WTC11 (cell line): ENCODE data around the gene MBP. TPM values are rescaled to one million over a fixed set of nuclear protein-coding genes. Genes with fewer than 3 reads are reported as not detected.

Source experiments
- ATAC-seq: fragments of 200-7000 bp; cut with Tn5 transposase; 2 replicates; pipeline ENCODE4 v1.10.0; 2021; ENCODE audit warnings: mild to moderate bottlenecking, moderate library complexity
- CTCF ChIA-PET: fragments of 300-600 bp; sonication (Branson Sonifier 250); formaldehyde crosslinking; loops from one replicate; lab custom pipeline; 2021; ENCODE audit warnings: antibody characterized with exemption; lab: Charles Lee
- POLR2A ChIA-PET: fragments of 350-600 bp; sonication (Branson Sonifier 250); formaldehyde crosslinking; loops from one replicate; lab custom pipeline; 2021; ENCODE audit warnings: antibody characterized with exemption; lab: Charles Lee
- DNase-seq: peaks from one replicate; pipeline ENCODE4 v3.0.0; 2021; ENCODE audit warnings: low spot score
- H3K27ac Mint-ChIP-seq: 2 replicates; pipeline ENCODE4 v1.8.0; 2021; ENCODE audit warnings: mixed read lengths
- H3K27me3 Mint-ChIP-seq: 2 replicates; pipeline ENCODE4 v1.8.0; 2021; ENCODE audit warnings: low read depth, mild to moderate bottlenecking, moderate library complexity, mixed read lengths
- H3K36me3 Mint-ChIP-seq: 2 replicates; pipeline ENCODE4 v1.8.0; 2021; ENCODE audit warnings: mixed read lengths
- H3K4me1 Mint-ChIP-seq: 2 replicates; pipeline ENCODE4 v1.8.0; 2022; ENCODE audit warnings: mixed read lengths
- H3K4me3 Mint-ChIP-seq: 2 replicates; pipeline ENCODE4 v1.8.0; 2021; ENCODE audit warnings: mild to moderate bottlenecking, moderate library complexity, mixed read lengths
- H3K9me3 Mint-ChIP-seq: 2 replicates; pipeline ENCODE4 v1.8.0; 2021; ENCODE audit warnings: mixed read lengths
- AFF4 ChIP-seq: sonication (generic); formaldehyde crosslinking; IDR thresholded peaks from 2 replicates; pipeline ENCODE4 v1.8.1; 2023; ENCODE audit warnings: mild to moderate bottlenecking, missing genetic modification reagents, borderline replicate concordance
- ATF1 ChIP-seq: sonication (generic); formaldehyde crosslinking; IDR thresholded peaks from 2 replicates; pipeline ENCODE4 v1.8.1; 2023; ENCODE audit warnings: mild to moderate bottlenecking, moderate library complexity, missing genetic modification reagents
- CBFB ChIP-seq: sonication (generic); formaldehyde crosslinking; IDR thresholded peaks from 2 replicates; pipeline ENCODE4 v1.8.1; 2022; ENCODE audit warnings: mild to moderate bottlenecking, low read depth, missing genetic modification reagents
- ELF4 ChIP-seq: sonication (generic); formaldehyde crosslinking; IDR thresholded peaks from 2 replicates; pipeline ENCODE4 v1.8.1; 2022; ENCODE audit warnings: low read depth, mild to moderate bottlenecking, moderate library complexity, missing genetic modification reagents
- ETV6 ChIP-seq: sonication (generic); formaldehyde crosslinking; IDR thresholded peaks from 2 replicates; pipeline ENCODE4 v1.8.1; 2022; ENCODE audit warnings: mild to moderate bottlenecking, missing genetic modification reagents
- FOXK1 ChIP-seq: sonication (generic); formaldehyde crosslinking; IDR thresholded peaks from 2 replicates; pipeline ENCODE4 v1.8.0; 2022; ENCODE audit warnings: mild to moderate bottlenecking, moderate library complexity, missing genetic modification reagents
- FOXP1 ChIP-seq: sonication (generic); formaldehyde crosslinking; IDR thresholded peaks from 2 replicates; pipeline ENCODE4 v1.8.0; 2022; ENCODE audit warnings: missing genetic modification reagents, mild to moderate bottlenecking, moderate library complexity, borderline replicate concordance
- GABPB1 ChIP-seq: sonication (generic); formaldehyde crosslinking; IDR thresholded peaks from 2 replicates; pipeline ENCODE4 v1.8.1; 2023; ENCODE audit warnings: mild to moderate bottlenecking, missing genetic modification reagents
- JUN ChIP-seq: sonication (generic); formaldehyde crosslinking; IDR thresholded peaks from 2 replicates; pipeline ENCODE4 v1.8.0; 2023; ENCODE audit warnings: mild to moderate bottlenecking, missing genetic modification reagents
- MYBL2 ChIP-seq: sonication (generic); formaldehyde crosslinking; IDR thresholded peaks from 2 replicates; pipeline ENCODE4 v1.8.1; 2023; ENCODE audit warnings: mild to moderate bottlenecking, moderate library complexity, missing genetic modification reagents
- NFATC4 ChIP-seq: fragments of 250-450 bp; sonication (Bioruptor Pico); IDR thresholded peaks from 2 replicates; pipeline ENCODE4 v1.9.0; 2021; ENCODE audit warnings: mild to moderate bottlenecking
- NFE2L1 ChIP-seq: sonication (generic); formaldehyde crosslinking; IDR thresholded peaks from 2 replicates; pipeline ENCODE4 v1.8.1; 2023; ENCODE audit warnings: missing genetic modification reagents
- SMAD3 ChIP-seq: sonication (generic); formaldehyde crosslinking; IDR thresholded peaks from 2 replicates; pipeline ENCODE4 v1.8.0; 2022; ENCODE audit warnings: missing genetic modification reagents, mild to moderate bottlenecking, borderline replicate concordance
- USF1 ChIP-seq: sonication (generic); formaldehyde crosslinking; IDR thresholded peaks from 2 replicates; pipeline ENCODE4 v1.8.0; 2022; ENCODE audit warnings: mild to moderate bottlenecking, missing genetic modification reagents
- USF2 ChIP-seq: sonication (generic); formaldehyde crosslinking; IDR thresholded peaks from 2 replicates; pipeline ENCODE4 v1.8.1; 2023; ENCODE audit warnings: mild to moderate bottlenecking, missing genetic modification reagents, moderate library complexity
- ZNF232 ChIP-seq: sonication (generic); formaldehyde crosslinking; IDR thresholded peaks from 2 replicates; pipeline ENCODE4 v1.8.0; 2022; ENCODE audit warnings: mild to moderate bottlenecking, missing genetic modification reagents
- ZNF423 ChIP-seq: fragments of 250-450 bp; sonication (Bioruptor Pico); IDR thresholded peaks from 2 replicates; pipeline ENCODE4 v2.1.2; 2022; ENCODE audit warnings: mild to moderate bottlenecking, moderate library complexity
- ZNF532 ChIP-seq: fragments of 250-450 bp; sonication (Bioruptor Pico); IDR thresholded peaks from 2 replicates; pipeline ENCODE4 v1.9.0; 2021; ENCODE audit warnings: mild to moderate bottlenecking, borderline replicate concordance
- ZNF671 ChIP-seq: fragments of 250-450 bp; sonication (Bioruptor Pico); IDR thresholded peaks from 2 replicates; pipeline ENCODE4 v1.8.0; 2021; ENCODE audit warnings: mild to moderate bottlenecking
- total RNA-seq: library from RNA; stranded (reverse); gene quantifications from 3 replicates; pipeline ENCODE4 v1.2.3, GENCODE V29; 2021

MBP gene
- total RNA-seq, 1 experiment from 2014 or later, result 19.6 TPM

GRCh38 chr18:77076111-77076510 lies 56.5 kb downstream of the MBP start:
- Mint-ChIP-seq H3K9me3 (no peaks in the 10 kb centered on the region), H3K4me3 (no peak overlapping the region), H3K27me3 (no peaks in the 10 kb centered on the region), H3K4me1 (peaks cover 20% of the 10 kb centered on the region), H3K27ac (no peak overlapping the region), H3K36me3 (no peaks in the 10 kb centered on the region)
- TF ChIP-seq JUN (no peak), NFATC4 (CRISPR knock-in tag) (no peak)
- CTCF ChIA-PET, result no interaction called here
- no peak for ATAC-seq
- no peak for DNase-seq
- POLR2A ChIA-PET, result no interaction called here

GRCh38 chr18:77074431-77074830 lies 58.2 kb downstream of the MBP start:
- H3K27ac Mint-ChIP-seq, result no peak overlapping the region

More at GRCh38 chr18:77074431-77074830, 58.2 kb downstream of the MBP start:
- ATAC-seq (no peak), DNase-seq (no peak)
- no peaks in the 10 kb centered on the region for H3K27me3 Mint-ChIP-seq
- no peak for TF ChIP-seq ZNF232 (CRISPR knock-in tag)
- TF ChIP-seq FOXK1, result no peak
- no peak for TF ChIP-seq ZNF532 (CRISPR knock-in tag)
- no peak for TF ChIP-seq ETV6
- TF ChIP-seq USF2 (CRISPR knock-in tag), result no peak
- no peak for TF ChIP-seq AFF4 (CRISPR knock-in tag)
- no peak for TF ChIP-seq ATF1 (CRISPR knock-in tag)
- TF ChIP-seq SMAD3 (CRISPR knock-in tag), result no peak
- no peak for TF ChIP-seq FOXP1
- no peak for TF ChIP-seq USF1 (CRISPR knock-in tag)
- no peak for TF ChIP-seq CBFB (CRISPR knock-in tag)
- no peak for TF ChIP-seq ELF4 (CRISPR knock-in tag)
- no peak for TF ChIP-seq MYBL2 (CRISPR knock-in tag)
- TF ChIP-seq NFE2L1 (CRISPR knock-in tag), result no peak
- no peak for TF ChIP-seq ZNF671
- no peak for TF ChIP-seq GABPB1 (CRISPR knock-in tag)
- no peak for TF ChIP-seq JUN
- no peak for TF ChIP-seq ZNF423 (CRISPR knock-in tag)
- no peaks in the 10 kb centered on the region for H3K36me3 Mint-ChIP-seq
- H3K4me1 Mint-ChIP-seq, result peaks cover 21% of the 10 kb centered on the region
- CTCF ChIA-PET, result no interaction called here
- POLR2A ChIA-PET, result no interaction called here
- H3K9me3 Mint-ChIP-seq, result no peaks in the 10 kb centered on the region
- no peak overlapping the region for H3K4me3 Mint-ChIP-seq
